Fibroblast of peridontal ligament (primary cell): ENCODE data around the gene NXPE3.

Experiments used
- DNase-seq: peaks from one replicate; pipeline ENCODE4 v3.0.0-alpha.2; 2010; ENCODE audit errors: extremely low read depth

NXPE3 gene

DNA sequence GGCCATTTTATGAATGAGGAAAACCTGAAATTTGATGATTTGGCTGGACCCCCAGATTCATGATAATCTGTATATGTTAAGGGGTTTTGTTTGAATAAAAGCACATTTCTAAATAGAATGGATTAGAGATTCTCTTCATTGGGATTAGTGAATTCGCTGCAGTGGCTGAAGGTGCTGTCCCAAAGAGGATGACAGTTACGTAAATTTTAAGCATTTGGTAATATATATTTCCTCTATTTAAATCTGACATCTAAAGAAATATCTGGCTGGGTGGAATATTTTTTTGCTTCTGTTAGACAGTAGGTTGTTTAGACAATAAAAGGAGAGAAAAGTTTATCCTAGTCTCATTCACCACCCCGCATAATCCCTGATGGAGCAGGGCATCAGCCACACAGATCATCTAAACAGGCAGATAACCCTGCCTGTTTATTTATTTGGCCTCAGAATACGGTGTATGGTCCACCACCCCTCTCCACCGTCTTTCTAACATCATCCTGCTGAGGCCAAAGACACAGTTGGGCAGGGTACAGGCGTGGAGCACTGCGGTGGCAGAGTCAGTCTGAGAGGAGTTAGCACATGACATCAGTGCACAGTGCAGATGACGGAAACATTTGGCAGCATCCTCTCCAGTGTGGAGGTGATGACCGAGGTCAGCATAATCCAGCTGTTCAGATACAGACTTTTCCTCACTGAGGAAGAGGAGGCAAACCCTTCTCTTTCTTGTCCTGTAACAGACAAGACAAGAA is 49.9 kb downstream of the NXPE3 start:
- DNase-seq = peak; percentile 79

DNA sequence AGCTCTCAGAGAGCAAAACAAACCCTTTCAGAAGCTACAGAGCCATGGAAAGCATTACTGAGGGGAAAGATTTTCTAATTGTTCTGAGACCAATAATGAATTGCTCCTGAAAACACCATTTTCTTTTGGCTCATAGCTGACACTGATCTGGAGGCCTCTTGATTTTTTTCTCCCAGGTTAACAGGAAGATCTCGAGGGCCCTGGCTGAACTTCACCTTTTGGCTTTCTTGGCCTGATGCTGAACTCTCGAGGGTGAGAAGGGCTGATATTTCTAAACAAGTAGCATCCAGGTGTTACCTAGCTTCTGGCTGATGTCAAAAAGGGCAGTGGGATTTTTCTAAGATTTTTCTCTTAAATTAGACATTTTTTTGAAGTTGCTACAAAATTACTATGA is 50.4 kb downstream of the NXPE3 start:
- no peak for DNase-seq

- peak; percentile 8 for DNase-seq
Observed at GRCh38 chr3:101829874-101830273, 50.9 kb downstream of the NXPE3 start.

GRCh38 chr3:101833446-101833974 is 54.5 kb downstream of the NXPE3 start:
- DNase-seq = no peak

GRCh38 chr3:101835676-101836075 is 56.7 kb downstream of the NXPE3 start:
- DNase-seq = no peak

DNA sequence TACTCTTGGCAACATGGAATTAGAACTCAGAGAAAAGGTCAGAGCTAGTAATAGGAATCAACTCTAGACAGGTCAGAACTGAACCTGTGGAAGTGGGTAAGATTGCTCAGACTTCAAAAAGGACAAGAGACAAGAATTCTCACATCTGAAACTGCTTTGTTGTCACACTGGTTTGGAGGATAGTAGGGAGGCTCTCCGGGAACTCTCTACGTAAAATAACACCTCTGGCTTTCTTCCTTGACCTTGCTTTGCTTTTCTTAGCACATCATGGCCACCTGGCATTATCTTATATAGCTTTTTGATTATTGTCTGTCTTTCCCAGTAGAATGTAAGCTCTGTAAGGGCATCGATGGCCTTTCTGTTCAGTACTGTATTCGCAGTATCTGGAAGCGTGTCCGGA is 57.1 kb downstream of the NXPE3 start:
- DNase-seq = no peak

DNA sequence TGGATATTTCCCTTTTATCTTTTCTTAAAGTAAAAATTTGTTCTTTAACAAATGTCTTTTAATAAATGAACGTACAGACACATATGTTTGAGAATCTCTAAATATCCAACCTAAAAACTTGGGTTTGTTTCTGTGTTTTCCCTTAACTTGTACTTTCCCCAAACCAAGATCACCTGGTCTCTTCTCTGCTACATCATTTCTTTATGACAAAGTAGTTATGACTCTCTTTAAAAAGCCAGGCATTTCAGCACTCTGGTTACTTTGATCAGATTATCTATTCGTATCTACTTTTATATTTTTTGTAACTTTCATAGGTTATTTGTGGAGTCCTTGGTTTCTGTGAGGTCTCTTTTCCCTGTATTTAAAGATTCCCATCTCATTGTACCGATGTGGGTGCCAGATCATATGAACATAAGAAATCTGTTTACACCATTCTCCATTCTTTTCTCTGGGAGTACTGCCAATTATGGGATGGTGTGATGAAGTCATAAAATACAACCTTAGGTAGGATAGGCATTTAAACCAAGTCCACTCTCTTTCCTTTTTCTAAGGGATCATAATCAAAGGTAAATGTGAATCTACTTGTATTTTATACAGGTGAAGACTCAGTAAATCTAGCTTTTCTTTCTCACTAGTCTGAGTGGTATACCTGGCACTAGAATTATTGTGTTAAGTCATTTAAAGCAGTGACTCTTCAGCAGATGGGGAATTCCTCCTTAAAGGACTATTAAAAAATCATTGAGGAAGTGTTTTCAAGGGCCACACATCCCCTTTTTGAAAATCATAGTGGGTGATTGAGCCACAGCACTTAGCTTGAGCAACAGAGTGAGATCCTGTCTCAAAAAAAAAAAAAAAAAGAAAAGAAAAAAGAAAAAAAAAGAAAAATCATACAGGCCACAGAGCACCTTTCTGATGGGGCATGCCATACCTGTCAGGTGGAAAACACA is 57.9 kb downstream of the NXPE3 start:
- DNase-seq = peak; percentile 92

- no peak for DNase-seq
Observed at GRCh38 chr3:101838691-101839090, 59.7 kb downstream of the NXPE3 start.

GRCh38 chr3:101840066-101840465 is 61.1 kb downstream of the NXPE3 start:
- no peak for DNase-seq

DNA sequence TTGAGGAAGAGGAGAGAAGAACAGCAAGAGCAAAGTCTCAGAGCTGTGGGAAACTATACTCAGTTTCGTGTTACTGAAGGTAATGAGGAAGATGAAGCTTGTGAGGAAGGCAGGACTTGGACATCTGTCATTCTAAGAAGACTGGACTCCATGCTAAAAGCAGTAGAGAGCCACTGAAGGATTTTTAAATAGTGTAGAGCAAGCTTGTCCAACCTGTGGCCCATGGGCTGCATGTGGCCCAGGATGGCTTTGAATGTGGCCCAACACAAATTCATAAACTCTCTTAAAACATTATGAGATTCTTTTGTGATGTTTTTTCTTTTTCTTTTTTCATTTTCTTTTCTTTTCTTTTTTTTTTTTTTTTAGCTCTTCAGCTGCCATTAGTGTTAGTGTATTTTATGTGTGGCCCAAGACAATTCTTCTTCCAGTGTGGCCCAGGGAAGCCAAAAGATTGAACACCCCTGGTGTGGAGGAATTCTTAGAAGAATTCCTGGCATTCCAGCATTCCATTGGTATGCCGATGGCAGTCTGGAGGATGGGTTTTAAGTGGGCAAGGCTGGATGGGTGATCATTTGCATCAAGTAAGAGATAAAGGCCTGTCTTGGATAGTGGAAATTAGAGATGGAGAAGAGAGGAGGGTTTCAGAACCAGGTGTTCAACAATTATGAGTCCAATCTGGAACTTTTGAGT is 63.4 kb downstream of the NXPE3 start:
- peak; percentile 21 for DNase-seq

GRCh38 chr3:101842935-101843330 is 63.9 kb downstream of the NXPE3 start:
- no peak for DNase-seq

DNA sequence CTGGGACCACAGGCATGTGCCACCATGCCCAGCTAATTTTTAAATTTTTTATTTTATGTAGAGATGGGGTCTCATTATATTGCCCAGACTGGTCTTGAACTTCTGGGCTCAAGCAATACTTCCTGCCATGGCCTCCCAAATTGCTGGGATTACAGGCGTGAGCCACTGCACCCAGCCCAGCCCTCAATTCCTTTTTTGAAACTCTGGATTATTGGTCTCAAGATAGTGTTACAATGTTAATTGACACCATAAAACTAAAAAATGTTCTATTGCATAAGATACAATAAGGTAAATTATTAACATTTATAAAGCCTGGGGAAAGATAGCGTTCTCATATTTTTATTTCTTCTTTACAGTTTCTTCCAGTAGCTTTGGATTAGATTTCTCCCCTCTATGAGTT is 66.4 kb downstream of the NXPE3 start:
- DNase-seq = no peak

GRCh38 chr3:101846709-101847108 is 67.7 kb downstream of the NXPE3 start:
- no peak for DNase-seq

DNA sequence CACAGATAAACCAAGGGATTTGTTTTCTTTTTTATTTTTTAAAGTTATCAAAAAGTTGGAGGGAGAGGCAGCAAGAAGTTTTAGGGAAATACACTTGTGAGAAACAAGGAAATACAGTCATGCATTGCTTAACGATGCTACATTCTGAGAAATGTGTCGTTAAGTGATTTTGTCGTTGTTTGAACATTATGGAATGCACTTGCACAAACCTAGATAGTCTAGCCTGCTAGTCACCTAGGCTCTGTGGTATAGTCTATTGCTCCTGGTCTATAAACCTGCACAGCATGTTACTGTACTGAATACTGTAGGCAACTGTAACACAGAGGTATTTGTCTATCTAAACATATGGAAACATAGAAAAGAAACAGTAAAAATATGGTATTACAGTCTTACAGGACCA is 68.3 kb downstream of the NXPE3 start:
- no peak for DNase-seq

- no peak for DNase-seq
Observed at GRCh38 chr3:101848326-101848725, 69.3 kb downstream of the NXPE3 start.

- peak; percentile 91 for DNase-seq
Observed at GRCh38 chr3:101848754-101849713, 70.0 kb downstream of the NXPE3 start, which contains the start of gene NFKBIZ. NFKBIZ (plus strand) TSS chr3:101849514; CDS start chr3:101849629, 115 bp downstream.

GRCh38 chr3:101849714-101850245 is 70.8 kb downstream of the NXPE3 start:
- DNase-seq = no peak

DNA sequence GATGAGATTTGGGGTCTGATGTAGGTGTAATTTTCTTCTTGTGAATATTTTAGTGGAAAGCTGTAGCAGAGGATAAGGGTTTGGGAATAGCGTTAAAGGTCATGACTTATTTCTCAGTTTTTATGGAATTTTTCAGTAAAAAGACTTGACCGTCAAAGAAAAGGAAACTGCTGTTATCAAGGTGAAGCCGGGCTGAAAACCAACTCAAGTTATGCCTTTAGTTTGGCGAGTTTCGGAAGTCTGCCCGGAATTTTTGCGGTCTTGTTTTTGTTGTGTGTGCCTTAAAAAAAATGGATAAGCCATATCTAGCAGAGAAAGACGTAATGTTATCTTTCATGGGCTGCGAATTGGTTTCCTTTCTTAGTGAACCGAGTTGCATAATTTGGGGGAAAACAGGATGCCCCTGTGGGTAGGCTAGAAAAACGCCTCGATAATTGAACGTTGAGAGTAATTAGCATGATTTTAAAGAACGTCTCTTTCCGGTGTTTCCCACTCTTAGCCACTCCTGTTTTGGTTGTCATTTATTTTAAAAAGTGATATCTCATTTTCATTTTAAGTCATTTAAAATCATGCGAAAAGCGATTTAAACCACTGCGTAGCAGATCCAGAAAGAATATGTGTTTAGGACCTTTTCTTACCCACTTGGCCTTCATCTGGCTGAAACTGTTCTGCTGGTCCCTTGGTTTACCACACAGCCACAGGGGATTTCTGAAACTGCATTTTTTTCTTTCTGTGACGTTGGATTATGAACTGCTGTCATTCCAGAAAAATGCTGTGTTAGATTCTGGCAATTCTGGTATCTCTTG is 71.4 kb downstream of the NXPE3 start:
- DNase-seq = peak; percentile 95

- DNase-seq = no peak
Observed at GRCh38 chr3:101851072-101851770, 72.2 kb downstream of the NXPE3 start.
